GM12878 (cell line): ENCODE measurements around the gene ZBTB22. TPM values are rescaled to one million over a fixed set of nuclear protein-coding genes. Genes with fewer than 3 reads are reported as not detected.
"Not testable (repeated sequence)": the region's sequence is repeated elsewhere in the genome, so short reads cannot be mapped to it uniquely, and the experiment has no call there.

ENCODE experiments used
- ATAC-seq: fragments of 200-7000 bp; cut with Tn5 transposase; 3 replicates; pipeline ENCODE4 v1.9.1; 2020; ENCODE audit warnings: mild to moderate bottlenecking, moderate library complexity
- BruUV-seq: library from RNA; stranded (reverse); fragments of 400-500 nt; replicated peaks from 2 replicates; lab custom pipeline; 2021; lab: Mats Ljungman, UMichigan
- CTCF ChIA-PET: fragments of 300-600 bp; sonication (Branson Sonifier 250); formaldehyde crosslinking; extraction: SDS; loops from one replicate; lab custom pipeline; 2021; ENCODE audit warnings: inconsistent platforms; lab: Yijun Ruan, JAX
- POLR2A ChIA-PET: fragments of 350-600 bp; formaldehyde crosslinking; extraction: SDS; loops from one replicate; lab custom pipeline; 2021; ENCODE audit warnings: inconsistent platforms; lab: Charles Lee
- RAD21 ChIA-PET: fragments of 300-600 bp; sonication (Branson Sonifier 250); formaldehyde crosslinking; loops from one replicate; lab custom pipeline; 2023; ENCODE audit warnings: antibody characterized with exemption; ENCODE audit not compliant: unreplicated experiment; lab: Charles Lee
- SMC1A ChIA-PET: fragments of 300-600 bp; sonication (Branson Sonifier 250); formaldehyde crosslinking; loops from one replicate; lab custom pipeline; 2023; ENCODE audit not compliant: unreplicated experiment, uncharacterized antibody; lab: Charles Lee
- DNase-seq: peaks from one replicate; pipeline ENCODE4 v3.0.0-alpha.2; 2011; ENCODE audit warnings: low read depth, low spot score
- FAIRE-seq: peaks from 3 replicates; lab custom pipeline; 2011; peaks lifted over from hg19 to GRCh38; lab: Jason Lieb, UNC
- H2AFZ ChIP-seq: 2 replicates; pipeline ENCODE4 v1.6.0; 2011; ENCODE audit warnings: low read depth, low read length, control low read depth; ENCODE audit not compliant: control insufficient read depth
- H3K27ac ChIP-seq: 2 replicates; pipeline ENCODE4 v1.5.1; 2011; ENCODE audit warnings: control low read depth; ENCODE audit not compliant: control insufficient read depth, insufficient read depth
- H3K27me3 ChIP-seq, 2 experiments: replicated peaks in 1 of 2; 2 replicates each; pipeline versions ENCODE4 v1.6.0 to v1.6.1; 2011; ENCODE audit warnings: low read length in 1 of 2; ENCODE audit not compliant: control insufficient read depth in 2 of 2, insufficient read depth in 2 of 2
- H3K36me3 ChIP-seq, 2 experiments: 2 replicates each; pipeline ENCODE4 v1.5.1; 2011; ENCODE audit warnings: low read length in 1 of 2; ENCODE audit not compliant: control insufficient read depth in 2 of 2, insufficient read depth in 2 of 2
- H3K4me1 ChIP-seq: 2 replicates; pipeline ENCODE4 v1.6.1; 2011; ENCODE audit warnings: mild to moderate bottlenecking, low read length, moderate library complexity, mixed read lengths; ENCODE audit not compliant: control insufficient read depth, insufficient read depth
- H3K4me2 ChIP-seq: 2 replicates; pipeline ENCODE4 v1.6.0; 2011; ENCODE audit warnings: control low read depth; ENCODE audit not compliant: control insufficient read depth, insufficient read depth
- H3K4me3 ChIP-seq: fragments of 200-600 bp; sonication (generic); 2 replicates; pipeline ENCODE4 v1.5.1; 2016
- H3K79me2 ChIP-seq: 2 replicates; pipeline ENCODE4 v1.6.0; 2011; ENCODE audit warnings: low read length; ENCODE audit not compliant: control insufficient read depth, insufficient read depth
- H3K9ac ChIP-seq: 2 replicates; pipeline ENCODE4 v1.8.0; 2011; ENCODE audit warnings: low read length, control low read depth, mixed read lengths; ENCODE audit not compliant: control insufficient read depth, insufficient read depth
- H3K9me3 ChIP-seq: replicated peaks from 3 replicates; pipeline ENCODE4 v1.5.1; 2011; ENCODE audit warnings: mild to moderate bottlenecking, low read length; ENCODE audit not compliant: control insufficient read depth, insufficient read depth
- H4K20me1 ChIP-seq: 2 replicates; pipeline ENCODE4 v1.6.0; 2011; ENCODE audit not compliant: control insufficient read depth, insufficient read depth
- ATF3 ChIP-seq: IDR thresholded peaks from 2 replicates; pipeline ENCODE4 v1.6.1; 2011; ENCODE audit warnings: low read depth, mild to moderate bottlenecking, low read length, moderate library complexity, borderline replicate concordance; ENCODE audit errors: extremely low read depth
- BCL11A ChIP-seq: IDR thresholded peaks from 2 replicates; pipeline ENCODE4 v1.6.1; 2011; ENCODE audit warnings: low read depth, low read length
- EP300 ChIP-seq, 2 experiments: fragments of 150-350 bp in 1 of 2; IDR thresholded peaks; 2 replicates each; pipeline ENCODE4 v1.6.1; 2011 to 2012; ENCODE audit warnings: low read depth in 2 of 2, low read length in 2 of 2, borderline replicate concordance in 1 of 2, improper control_type of control experiment in 1 of 2, inconsistent platforms in 1 of 2; ENCODE audit not compliant: control insufficient read depth in 1 of 2
- IKZF1 ChIP-seq: fragments of 450-650 bp; conservative IDR thresholded peaks from 2 replicates; pipeline ENCODE4 v1.6.1; 2017; ENCODE audit warnings: antibody characterized with exemption, mild to moderate bottlenecking
- NRF1 ChIP-seq: conservative IDR thresholded peaks from 2 replicates; pipeline ENCODE4 v1.6.1; 2011; ENCODE audit warnings: mild to moderate bottlenecking, low read depth, low read length, improper control_type of control experiment
- PML ChIP-seq: IDR thresholded peaks from 2 replicates; pipeline ENCODE4 v1.6.1; 2012; ENCODE audit warnings: low read length, inconsistent platforms
- TAF1 ChIP-seq: IDR thresholded peaks from 2 replicates; pipeline ENCODE4 v1.6.1; 2011; ENCODE audit warnings: mild to moderate bottlenecking, low read depth, low read length, borderline replicate concordance
- ZBED1 ChIP-seq: IDR thresholded peaks from 2 replicates; pipeline ENCODE4 v1.6.1; 2016; ENCODE audit warnings: borderline replicate concordance
- WGBS: methylation state at CpG from one replicate; pipeline ENCODE4 v1.1.6; 2016; ENCODE audit warnings: low lambda C conversion rate; ENCODE audit not compliant: insufficient replicate concordance, insufficient coverage; ENCODE audit errors: missing lambda C conversion rate; 5-methylcytosine and 5-hydroxymethylcytosine counted together
- in situ Hi-C: fragments of 300-500 bp; cut with MboI; formaldehyde crosslinking; loops from 9 replicates; pipeline ENCODE4 v1.14.3; 2018; ENCODE audit warnings: mixed read lengths
- intact Hi-C: fragments of 100-400 bp; cut with micrococcal nuclease; formaldehyde crosslinking; loops from one replicate; pipeline ENCODE4 v1.14.2; 2022; ENCODE audit not compliant: unreplicated experiment
- polyA plus RNA-seq, 11 experiments: library from polyadenylated mRNA; depleted of rRNA in 4 of 11; unstranded in 6 of 11; stranded (reverse) in 5 of 11; fragments of >200 nt; fragmentation: Nextera tagmentation in 4 of 11; fragmentation: Illumina TruSeq in 1 of 11; extraction: Ambion mirVana in 4 of 11; extraction: Trizol in 1 of 11; gene quantifications; 1 replicate in 1 of 11; 2 replicates in 10 of 11; pipeline versions ENCODE4 v1.2.1 to v1.2.3, GENCODE V29; 2011 to 2016; ENCODE audit warnings: inconsistent platforms in 2 of 11, missing spikeins in 2 of 11, low read depth in 1 of 11
- total RNA-seq, 4 experiments: library from RNA; depleted of rRNA in 3 of 4; stranded (reverse); fragments of >200 nt in 3 of 4; fragmentation: Illumina TruSeq in 1 of 4; extraction: Trizol in 1 of 4; gene quantifications; 2 replicates each; pipeline versions ENCODE4 v1.2.1 to v1.2.3, GENCODE V29; 2013 to 2021

Gene ZBTB22
- total and polyA plus RNA-seq, 10 of the 15 experiments (the other 5 are each of a cell fraction or from before 2014, with no cell fraction given) = 0.11 to 9.9 (median 4.8) TPM

GRCh38 chr6:33347816-33348215, 30.3 kb upstream of the ZBTB22 start:
- intact Hi-C loops = no loop called here

GRCh38 chr6:33346972-33347371, 29.4 kb upstream of the ZBTB22 start:
- BruUV-seq, RAD21 ChIA-PET, intact Hi-C loops, POLR2A ChIA-PET, ATAC-seq, H3K27ac ChIP-seq, DNase-seq, H4K20me1 ChIP-seq, H3K36me3 ChIP-seq, H3K9me3 ChIP-seq, H2AFZ ChIP-seq, FAIRE-seq, H3K4me2 ChIP-seq, H3K4me3 ChIP-seq, H3K9ac ChIP-seq, in situ Hi-C loops, H3K27me3 ChIP-seq, H3K79me2 ChIP-seq: not testable (repeated sequence)
- 56% methylated on average over 5 of the region's 5 CpGs for WGBS
- SMC1A ChIA-PET = interaction anchor here (3.3 kb wide), 1 partner anchor 12 kb away, joined by 17 read pairs; no protein-coding TSS in a partner anchor
- peaks cover 15% of the 10 kb centered on the region for H3K4me1 ChIP-seq
- CTCF ChIA-PET = interaction anchor here (1.0 to 3.9 kb wide), 3 partner anchors 24 to 69 kb away, joined by 3 to 22 read pairs (median 15); partner anchors contain the start of genes B3GALT4 and TAPBP

More at GRCh38 chr6:33347816-33348215, 30.3 kb upstream of the ZBTB22 start:
- in situ Hi-C loops = no loop called here
- Histone ChIP-seq H3K36me3 (no peaks in the 10 kb centered on the region), H3K9ac (no peak overlapping the region)
- no peak for ATAC-seq
- TF ChIP-seq EP300 (IDR thresholded peaks at IDR 0.05; ENCODE audit: borderline replicate concordance in 1 of 2, control insufficient read depth in 1 of 2, low read depth in 2 of 2, low read length in 2 of 2) (no peak), TAF1 (no peak), BCL11A (no peak), ATF3 (no peak), ZBED1 (no peak), IKZF1 (no peak), NRF1 (no peak), PML (no peak)
- TF ChIP-seq, all 136 proteins: peak for 0
- H3K27me3 ChIP-seq = no peaks in the 10 kb centered on the region
- no peak overlapping the region for H3K4me2 ChIP-seq
- FAIRE-seq (no peak), DNase-seq (no peak)
- no peak overlapping the region for H3K4me3 ChIP-seq
- no peaks in the 10 kb centered on the region for H4K20me1 ChIP-seq
- H3K27ac ChIP-seq = no peak overlapping the region
- WGBS = 86% methylated on average over 5 of the region's 5 CpGs
- H2AFZ ChIP-seq = no peak overlapping the region
- H3K79me2 ChIP-seq = no peaks in the 10 kb centered on the region
- H3K9me3 ChIP-seq = no peaks in the 10 kb centered on the region
- RAD21 ChIA-PET = interaction anchor here (1.3 kb wide), 1 partner anchor 48 kb away, joined by 4 read pairs; no protein-coding TSS in a partner anchor
- CTCF ChIA-PET = interaction anchor here (0.6 to 1.2 kb wide), 2 partner anchors 28 to 36 kb away, joined by 3 read pairs; no protein-coding TSS in a partner anchor
- peaks cover 15% of the 10 kb centered on the region for H3K4me1 ChIP-seq
- SMC1A ChIA-PET = no interaction called here
- POLR2A ChIA-PET = no interaction called here
- BruUV-seq = no TSS peak
